Measurements from ENCODE around the gene PROSER3. TPM values are rescaled to one million over a fixed set of nuclear protein-coding genes. Genes with fewer than 3 reads are reported as not detected.

The PROSER3 gene
- polyA plus RNA-seq, 1 donor (not counting 4 experiments of a cell fraction or from before 2014, with no cell fraction given), result 5.5 TPM

- Histone ChIP-seq H3K27me3 (ENCODE audit: control insufficient read depth, extremely low read depth, insufficient read depth, low read length) (no peaks in the 10 kb centered on the region), H3K79me2 (ENCODE audit: control insufficient read depth, insufficient read depth, low read length) (no peaks in the 10 kb centered on the region), H3K9me3 (ENCODE audit: control insufficient read depth, low read depth, low read length) (no peaks in the 10 kb centered on the region), H3K36me3 (ENCODE audit: control insufficient read depth in 2 of 2, extremely low read depth in 1 of 2, insufficient read depth in 2 of 2, low read length in 2 of 2) (no peaks in the 10 kb centered on the region), H3K27ac (ENCODE audit: control insufficient read depth, insufficient read depth, low read length) (no peak overlapping the region), H3K4me2 (ENCODE audit: control insufficient read depth, extremely low read depth, insufficient read depth, low read depth, low read length) (no peak overlapping the region), H4K20me1 (ENCODE audit: control insufficient read depth, extremely low read depth, insufficient read depth, low read length) (no peaks in the 10 kb centered on the region), H3K9ac (ENCODE audit: control insufficient read depth, extremely low read depth, insufficient read depth, low read length) (no peak overlapping the region), H2AFZ (ENCODE audit: control insufficient read depth, low read length) (no peak overlapping the region), H3K9me1 (ENCODE audit: control insufficient read depth, extremely low read depth, insufficient read depth, low read length) (no peaks in the 10 kb centered on the region), H3K4me3 (ENCODE audit: control insufficient read depth in 2 of 3, extremely low read depth in 1 of 3, insufficient read depth in 2 of 3, low read depth in 1 of 3, low read length in 3 of 3) (no peak overlapping the region), H3K4me1 (ENCODE audit: control insufficient read depth, extremely low read depth, insufficient read depth, low read length) (no peaks in the 10 kb centered on the region)
- no peak for FAIRE-seq
- TF ChIP-seq EZH2 (IDR thresholded peaks at IDR 0.05; ENCODE audit: low read length) (no peak), CTCF (optimal IDR thresholded peaks at IDR 0.05 in 1 of 3, IDR thresholded peaks at IDR 0.05 in 1 of 3, conservative IDR thresholded peaks at IDR 0.05 in 1 of 3; ENCODE audit: extremely low read depth in 1 of 3, insufficient read depth in 2 of 3, low read length in 3 of 3) (no peak)
- dilution Hi-C loops (cut with MboI; ENCODE audit: extremely low pct_ligation_motif_present, low sequenced_read_pairs), result no loop called here
- no peak for DNase-seq (ENCODE audit: low read depth, low spot score)
These were observed 58.9 kb downstream of the PROSER3 start for GRCh38 chr19:35816846-35817245.

GRCh38 chr19:35818445-35818844 is 60.5 kb downstream of the PROSER3 start:
- Histone ChIP-seq H3K79me2 (ENCODE audit: control insufficient read depth, insufficient read depth, low read length) (no peaks in the 10 kb centered on the region), H3K27me3 (ENCODE audit: control insufficient read depth, extremely low read depth, insufficient read depth, low read length) (no peaks in the 10 kb centered on the region), H3K36me3 (ENCODE audit: control insufficient read depth in 2 of 2, extremely low read depth in 1 of 2, insufficient read depth in 2 of 2, low read length in 2 of 2) (no peaks in the 10 kb centered on the region), H3K9me1 (ENCODE audit: control insufficient read depth, extremely low read depth, insufficient read depth, low read length) (no peaks in the 10 kb centered on the region), H4K20me1 (ENCODE audit: control insufficient read depth, extremely low read depth, insufficient read depth, low read length) (no peaks in the 10 kb centered on the region), H3K27ac (ENCODE audit: control insufficient read depth, insufficient read depth, low read length) (no peak overlapping the region), H3K4me3 (ENCODE audit: control insufficient read depth in 2 of 3, extremely low read depth in 1 of 3, insufficient read depth in 2 of 3, low read depth in 1 of 3, low read length in 3 of 3) (no peak overlapping the region), H3K9me3 (ENCODE audit: control insufficient read depth, low read depth, low read length) (no peaks in the 10 kb centered on the region), H3K9ac (ENCODE audit: control insufficient read depth, extremely low read depth, insufficient read depth, low read length) (no peak overlapping the region), H2AFZ (ENCODE audit: control insufficient read depth, low read length) (no peak overlapping the region), H3K4me2 (ENCODE audit: control insufficient read depth, extremely low read depth, insufficient read depth, low read depth, low read length) (no peak overlapping the region), H3K4me1 (ENCODE audit: control insufficient read depth, extremely low read depth, insufficient read depth, low read length) (no peaks in the 10 kb centered on the region)
- FAIRE-seq, result no peak
- dilution Hi-C loops (cut with MboI; ENCODE audit: extremely low pct_ligation_motif_present, low sequenced_read_pairs), result no loop called here
- DNase-seq (ENCODE audit: low read depth, low spot score), result no peak
- TF ChIP-seq EZH2 (IDR thresholded peaks at IDR 0.05; ENCODE audit: low read length) (no peak), CTCF (optimal IDR thresholded peaks at IDR 0.05 in 1 of 3, IDR thresholded peaks at IDR 0.05 in 1 of 3, conservative IDR thresholded peaks at IDR 0.05 in 1 of 3; ENCODE audit: extremely low read depth in 1 of 3, insufficient read depth in 2 of 3, low read length in 3 of 3) (no peak)

Other genes starting within 250 kb of the PROSER3 start
- 235 to 251 TPM (median 238 TPM) in 3 replicates for gene DMKN, start 244.5 kb upstream of the PROSER3 start, polyA plus RNA-seq
- gene SBSN, start 229.9 kb upstream of the PROSER3 start, polyA plus RNA-seq, result 28.8 to 59.0 TPM (median 49.0 TPM) in 3 replicates
- 0.08 TPM in 1 of 3 replicates, not detected in the others for gene GAPDHS, start 224.7 kb upstream of the PROSER3 start, polyA plus RNA-seq
- gene TMEM147, start 212.6 kb upstream of the PROSER3 start, polyA plus RNA-seq, result 130 to 206 TPM (median 134 TPM) in 3 replicates
- gene ATP4A, start 194.5 kb upstream of the PROSER3 start, polyA plus RNA-seq, result not detected in 3 replicates
- not detected in 3 replicates for gene PMIS2, start 172.0 kb upstream of the PROSER3 start, polyA plus RNA-seq
- 3.1 to 3.7 TPM (median 3.5 TPM) in 3 replicates for gene HAUS5, start 145.4 kb upstream of the PROSER3 start, polyA plus RNA-seq
- 29.8 to 40.8 TPM (median 30.4 TPM) in 3 replicates for gene RBM42, start 129.1 kb upstream of the PROSER3 start, polyA plus RNA-seq
- 0.14 to 0.99 TPM (median 0.43 TPM) in 3 replicates for gene ETV2, start 116.4 kb upstream of the PROSER3 start, polyA plus RNA-seq
- gene COX6B1, start 109.9 kb upstream of the PROSER3 start, polyA plus RNA-seq, result 509 to 705 TPM (median 560 TPM) in 3 replicates
- 0.05 to 0.15 TPM (median 0.09 TPM) in 3 replicates for gene UPK1A, start 91.7 kb upstream of the PROSER3 start, polyA plus RNA-seq
- gene ZBTB32, start 53.6 kb upstream of the PROSER3 start, polyA plus RNA-seq, result not detected in 3 replicates
- 7.7 to 16.7 TPM (median 8.8 TPM) in 3 replicates for gene KMT2B, start 40.2 kb upstream of the PROSER3 start, polyA plus RNA-seq
- 0.27 to 1.2 TPM (median 0.34 TPM) in 3 replicates for gene IGFLR1, start 15.7 kb upstream of the PROSER3 start, polyA plus RNA-seq
- 8.9 to 14.7 TPM (median 11.4 TPM) in 3 replicates for gene U2AF1L4, start 12.8 kb upstream of the PROSER3 start, polyA plus RNA-seq
- gene PSENEN, start 12.5 kb upstream of the PROSER3 start, polyA plus RNA-seq, result 36.2 to 53.8 TPM (median 49.7 TPM) in 3 replicates
- 6.7 to 11.8 TPM (median 9.2 TPM) in 3 replicates for gene LIN37, start 9.6 kb upstream of the PROSER3 start, polyA plus RNA-seq
- gene HSPB6, start 1.1 kb upstream of the PROSER3 start, polyA plus RNA-seq, result not detected in 3 replicates
- 0.23 to 0.93 TPM (median 0.49 TPM) in 3 replicates for gene ARHGAP33, start 17.4 kb downstream of the PROSER3 start, polyA plus RNA-seq
- not detected in 3 replicates for gene PRODH2, start 54.7 kb downstream of the PROSER3 start, polyA plus RNA-seq
- not detected in 3 replicates for gene NPHS1, start 94.3 kb downstream of the PROSER3 start, polyA plus RNA-seq
- gene KIRREL2, start 98.7 kb downstream of the PROSER3 start, polyA plus RNA-seq, result 0.02 TPM in 1 of 3 replicates, not detected in the others
- gene APLP1, start 110.4 kb downstream of the PROSER3 start, polyA plus RNA-seq, result 0.50 to 0.95 TPM (median 0.66 TPM) in 3 replicates
- gene NFKBID, start 142.4 kb downstream of the PROSER3 start, polyA plus RNA-seq, result 3.9 to 6.0 TPM (median 5.0 TPM) in 3 replicates
- 0.19 to 0.30 TPM (median 0.25 TPM) in 3 replicates for gene HCST, start 144.4 kb downstream of the PROSER3 start, polyA plus RNA-seq
- gene TYROBP, start 150.1 kb downstream of the PROSER3 start, polyA plus RNA-seq, result not detected in 3 replicates
- 0.73 to 6.1 TPM (median 0.90 TPM) in 3 replicates for gene LRFN3, start 178.2 kb downstream of the PROSER3 start, polyA plus RNA-seq
- 7.3 to 11.9 TPM (median 8.0 TPM) in 3 replicates for gene SDHAF1, start 237.0 kb downstream of the PROSER3 start, polyA plus RNA-seq

Data from keratinocyte (primary cell).